ENCODE data around the gene WFS1. TPM values are rescaled to one million over a fixed set of nuclear protein-coding genes. Genes with fewer than 3 reads are reported as not detected.

Gene WFS1
- polyA plus RNA-seq, 1 donor from 2014 or later = 6.4 TPM

- H3K27me3 Mint-ChIP-seq = peaks cover 31% of the 10 kb centered on the region
- H3K4me3 Mint-ChIP-seq = no peak overlapping the region
- H3K36me3 Mint-ChIP-seq = no peaks in the 10 kb centered on the region
- no peak overlapping the region for H3K27ac Mint-ChIP-seq
- H3K9me3 Mint-ChIP-seq = peaks cover 5 to 15% (median 7%) of the 10 kb centered on the region in 3 donors
- peaks cover 0 to 2% (median 1%) of the 10 kb centered on the region in 3 donors for H3K4me1 Mint-ChIP-seq
Measured at GRCh38 chr4:6246170-6246634, 23.4 kb upstream of the WFS1 start.

GRCh38 chr4:6248394-6248793, 21.3 kb upstream of the WFS1 start:
- Mint-ChIP-seq H3K4me3 (no peak overlapping the region), H3K9me3 (peaks cover 5 to 15% (median 7%) of the 10 kb centered on the region in 3 donors), H3K27ac (no peak overlapping the region), H3K4me1 (peaks cover 0 to 2% (median 1%) of the 10 kb centered on the region in 3 donors), H3K27me3 (peaks cover 30% of the 10 kb centered on the region), H3K36me3 (no peaks in the 10 kb centered on the region)

GRCh38 chr4:6250235-6250983, 19.2 kb upstream of the WFS1 start:
- Mint-ChIP-seq H3K36me3 (no peaks in the 10 kb centered on the region), H3K4me1 (peaks cover 0 to 2% (median 1%) of the 10 kb centered on the region in 3 donors), H3K9me3 (peaks cover 0 to 4% (median 0%) of the 10 kb centered on the region in 3 donors), H3K27ac (no peak overlapping the region), H3K4me3 (no peak overlapping the region), H3K27me3 (peaks cover 20% of the 10 kb centered on the region)

DNA sequence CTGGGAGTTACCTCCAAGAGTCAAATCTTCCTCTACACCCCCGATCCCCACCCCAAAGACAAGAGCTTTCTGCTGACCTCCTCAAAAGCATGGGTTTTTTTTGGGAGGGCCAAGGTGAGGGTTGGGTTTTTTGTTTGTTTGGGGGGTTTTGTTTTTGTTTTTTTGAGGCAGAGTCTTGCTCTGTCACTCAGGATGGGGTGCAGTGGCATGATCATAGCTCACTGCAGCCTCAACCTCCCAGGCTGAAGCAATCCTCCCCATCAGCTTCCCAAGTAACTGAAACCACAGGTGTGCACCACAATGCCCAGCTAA, 18.7 kb upstream of the WFS1 start:
- peaks cover 0 to 2% (median 1%) of the 10 kb centered on the region in 3 donors for H3K4me1 Mint-ChIP-seq
- no peak overlapping the region for H3K27ac Mint-ChIP-seq
- H3K9me3 Mint-ChIP-seq = peaks cover 0 to 4% (median 0%) of the 10 kb centered on the region in 3 donors
- peaks cover 20% of the 10 kb centered on the region for H3K27me3 Mint-ChIP-seq
- H3K4me3 Mint-ChIP-seq = no peak overlapping the region
- H3K36me3 Mint-ChIP-seq = no peaks in the 10 kb centered on the region

DNA sequence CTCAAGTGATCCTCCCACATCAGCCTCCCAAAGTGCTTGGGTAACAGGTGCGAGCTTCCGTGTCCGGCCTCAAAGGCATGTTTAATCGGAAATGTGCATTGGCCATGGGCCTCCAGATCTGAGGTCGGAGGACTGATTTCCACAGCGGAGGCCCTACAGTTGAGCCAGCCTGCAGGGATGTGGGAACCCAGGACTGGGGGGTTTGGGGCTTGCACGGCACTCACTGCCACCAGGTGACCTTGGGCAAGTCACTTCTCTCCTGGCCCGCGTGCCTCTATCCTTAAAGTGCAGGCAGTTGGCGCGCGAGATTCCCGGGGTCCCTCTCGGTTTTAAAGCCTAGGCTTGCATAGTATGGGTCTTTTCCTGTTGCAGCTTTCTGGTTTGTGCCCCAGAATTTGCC, 18.3 kb upstream of the WFS1 start:
- Mint-ChIP-seq H3K9me3 (peaks cover 0 to 4% (median 0%) of the 10 kb centered on the region in 3 donors), H3K4me1 (peaks cover 0 to 1% (median 0%) of the 10 kb centered on the region in 3 donors), H3K27me3 (peaks cover 18% of the 10 kb centered on the region), H3K4me3 (no peak overlapping the region), H3K27ac (no peak overlapping the region), H3K36me3 (no peaks in the 10 kb centered on the region)

GRCh38 chr4:6252051-6252450, 17.6 kb upstream of the WFS1 start:
- H3K27me3 Mint-ChIP-seq = peaks cover 19% of the 10 kb centered on the region
- H3K27ac Mint-ChIP-seq = no peak overlapping the region
- H3K36me3 Mint-ChIP-seq = no peaks in the 10 kb centered on the region
- H3K4me3 Mint-ChIP-seq = no peak overlapping the region
- peaks cover 0 to 3% (median under 1%) of the 10 kb centered on the region in 3 donors for H3K4me1 Mint-ChIP-seq
- peaks cover 0 to 4% (median 0%) of the 10 kb centered on the region in 3 donors for H3K9me3 Mint-ChIP-seq

DNA sequence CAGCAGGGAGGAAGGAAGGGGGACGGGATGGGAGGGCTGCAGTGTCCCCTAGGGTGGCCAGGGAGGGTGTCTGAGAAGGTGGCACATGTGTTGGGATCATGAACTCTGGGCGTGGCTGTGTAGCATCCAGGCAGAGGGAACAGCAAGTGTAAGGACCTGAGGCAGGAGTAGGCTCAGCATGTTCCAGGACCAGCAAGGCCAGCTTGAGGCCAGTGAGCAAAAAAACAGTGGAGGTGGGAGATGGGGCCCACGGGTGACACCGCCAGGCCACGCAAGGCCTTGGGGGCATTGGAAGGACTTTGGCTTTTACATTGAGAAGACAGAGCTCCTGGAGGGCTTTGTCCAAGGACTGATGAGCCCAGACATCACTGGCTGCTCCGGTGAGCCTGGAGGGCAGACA, 16.5 kb upstream of the WFS1 start:
- Mint-ChIP-seq H3K27ac (no peak overlapping the region), H3K4me3 (no peak overlapping the region), H3K36me3 (no peaks in the 10 kb centered on the region), H3K4me1 (peaks cover 0 to 8% (median 8%) of the 10 kb centered on the region in 3 donors), H3K27me3 (peaks cover 22% of the 10 kb centered on the region), H3K9me3 (peaks cover 0 to 4% (median 0%) of the 10 kb centered on the region in 3 donors)

- peaks cover 0 to 12% (median 11%) of the 10 kb centered on the region in 3 donors for H3K4me1 Mint-ChIP-seq
- no peak overlapping the region for H3K4me3 Mint-ChIP-seq
- H3K36me3 Mint-ChIP-seq = no peaks in the 10 kb centered on the region
- H3K9me3 Mint-ChIP-seq = peaks cover 0 to 4% (median 0%) of the 10 kb centered on the region in 3 donors
- H3K27me3 Mint-ChIP-seq = peaks cover 19% of the 10 kb centered on the region
- no peak overlapping the region for H3K27ac Mint-ChIP-seq
Measured at GRCh38 chr4:6253961-6254360, 15.7 kb upstream of the WFS1 start.

DNA sequence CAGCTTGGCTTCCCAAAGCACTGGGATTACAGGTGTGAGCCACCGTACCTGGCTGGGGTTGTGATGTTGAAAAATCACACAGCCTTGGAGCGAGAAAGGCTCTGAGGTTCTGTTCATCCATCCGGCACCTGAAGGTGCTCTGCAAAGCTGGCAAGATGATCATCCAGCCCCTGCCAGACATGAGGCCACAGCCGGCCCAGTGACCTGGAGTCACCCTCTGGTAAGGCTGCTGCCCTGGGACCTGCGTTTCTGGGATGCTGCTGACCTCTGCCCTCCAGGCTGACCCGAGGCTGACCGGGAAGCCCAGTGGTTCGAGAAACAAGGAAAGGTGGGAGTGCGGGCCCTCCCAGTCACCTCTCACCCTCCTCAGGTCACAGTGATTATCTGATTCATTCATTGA, 13.5 kb upstream of the WFS1 start:
- peaks cover 0 to 4% (median 0%) of the 10 kb centered on the region in 3 donors for H3K9me3 Mint-ChIP-seq
- H3K4me3 Mint-ChIP-seq = no peak overlapping the region
- peaks cover 2% of the 10 kb centered on the region for H3K36me3 Mint-ChIP-seq
- H3K27me3 Mint-ChIP-seq = peaks cover 18% of the 10 kb centered on the region
- peaks cover 0 to 13% (median 11%) of the 10 kb centered on the region in 3 donors for H3K4me1 Mint-ChIP-seq
- peak overlapping the region in 1 of 3 donors; percentile 63 for H3K27ac Mint-ChIP-seq

- H3K36me3 Mint-ChIP-seq = peaks cover 2% of the 10 kb centered on the region
- H3K4me3 Mint-ChIP-seq = peak overlapping the region in 1 of 4 donors; percentile 66
- H3K4me1 Mint-ChIP-seq = peaks cover 0 to 13% (median 11%) of the 10 kb centered on the region in 3 donors
- H3K27me3 Mint-ChIP-seq = peaks cover 22% of the 10 kb centered on the region
- H3K9me3 Mint-ChIP-seq = peaks cover 0 to 4% (median 0%) of the 10 kb centered on the region in 3 donors
- H3K27ac Mint-ChIP-seq = no peak overlapping the region
Measured at GRCh38 chr4:6257247-6258025, 12.2 kb upstream of the WFS1 start.

DNA sequence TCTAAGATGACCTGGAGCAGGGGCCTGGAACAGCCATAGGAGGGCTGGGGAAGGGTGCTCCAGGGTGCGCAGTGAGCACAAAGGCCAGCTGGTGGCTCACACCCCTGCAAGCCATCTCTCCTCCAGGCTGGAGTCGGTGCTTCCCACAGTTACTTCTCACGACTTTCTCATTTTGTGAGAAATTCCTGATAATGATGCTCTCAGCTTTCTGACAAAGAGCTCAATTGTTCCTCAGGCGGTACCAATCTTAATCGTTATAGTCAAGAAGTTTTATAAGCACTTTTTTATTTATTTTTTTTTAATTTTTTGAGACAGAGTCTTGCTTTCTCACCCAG, 11.7 kb upstream of the WFS1 start:
- H3K9me3 Mint-ChIP-seq = peaks cover 0 to 4% (median 0%) of the 10 kb centered on the region in 3 donors
- peaks cover 22% of the 10 kb centered on the region for H3K27me3 Mint-ChIP-seq
- peaks cover 2% of the 10 kb centered on the region for H3K36me3 Mint-ChIP-seq

DNA sequence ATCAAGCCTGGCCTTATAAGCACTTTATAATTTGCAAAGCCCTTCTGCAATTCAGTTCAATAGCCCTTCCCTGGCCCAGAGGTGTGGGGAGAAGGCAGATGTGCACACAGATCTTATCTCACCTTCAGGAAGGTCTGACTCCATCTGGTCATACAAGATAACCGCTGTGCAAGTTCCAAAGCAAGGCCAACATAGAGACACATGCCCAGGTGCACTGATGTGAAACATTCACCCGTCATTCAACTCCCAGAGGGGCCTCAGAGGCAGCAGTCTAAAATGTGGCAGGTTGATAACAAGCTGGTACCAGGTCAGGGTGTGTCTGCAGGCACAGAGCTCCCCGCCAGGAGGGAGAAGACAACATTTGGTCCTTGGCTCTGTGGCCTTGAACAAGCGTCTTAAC, 10.9 kb upstream of the WFS1 start:
- Mint-ChIP-seq H3K27ac (no peak overlapping the region), H3K27me3 (peaks cover 22% of the 10 kb centered on the region), H3K4me1 (peaks cover 0 to 15% (median 11%) of the 10 kb centered on the region in 3 donors)

More for the DNA sequence above, 11.7 kb upstream of the WFS1 start:
- H3K4me3 Mint-ChIP-seq = no peak overlapping the region
- H3K27ac Mint-ChIP-seq = no peak overlapping the region
- H3K4me1 Mint-ChIP-seq = peaks cover 0 to 13% (median 11%) of the 10 kb centered on the region in 3 donors

GRCh38 chr4:6259886-6260285, 9.8 kb upstream of the WFS1 start:
- Mint-ChIP-seq H3K9me3 (peaks cover 0 to 2% (median 0%) of the 10 kb centered on the region in 3 donors), H3K4me1 (peaks cover 0 to 17% (median 11%) of the 10 kb centered on the region in 3 donors), H3K27me3 (peaks cover 24% of the 10 kb centered on the region), H3K36me3 (peaks cover 2% of the 10 kb centered on the region), H3K4me3 (no peak overlapping the region), H3K27ac (peak overlapping the region in 1 of 3 donors; percentile 31)

More for the DNA sequence above, 10.9 kb upstream of the WFS1 start:
- peaks cover 0 to 4% (median 0%) of the 10 kb centered on the region in 3 donors for H3K9me3 Mint-ChIP-seq
- H3K36me3 Mint-ChIP-seq = peaks cover 2% of the 10 kb centered on the region
- peak overlapping the region in 1 of 4 donors; percentile 17 for H3K4me3 Mint-ChIP-seq

DNA sequence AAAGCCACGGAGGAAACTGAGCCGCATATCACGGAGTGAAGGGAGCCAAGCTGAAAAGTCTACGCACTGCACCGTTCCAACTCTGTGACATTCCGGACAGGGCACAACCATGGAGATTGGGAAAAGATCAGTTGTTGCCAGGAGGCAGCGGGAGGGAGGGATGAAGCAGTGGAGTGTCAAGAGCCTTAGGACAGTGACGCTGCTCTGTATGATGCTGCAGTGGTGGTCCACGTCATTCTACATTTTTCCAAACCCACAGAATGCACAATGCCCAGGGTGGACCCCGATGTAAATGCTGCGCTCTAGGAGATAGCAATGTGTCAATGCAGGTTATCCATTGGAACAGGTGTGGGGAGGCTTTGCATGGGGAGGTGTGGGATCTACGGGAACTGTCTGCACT, 7.5 kb upstream of the WFS1 start:
- Mint-ChIP-seq H3K27me3 (peaks cover 20% of the 10 kb centered on the region), H3K9me3 (no peaks in the 10 kb centered on the region), H3K4me3 (no peak overlapping the region), H3K4me1 (peaks cover 0 to 16% (median 9%) of the 10 kb centered on the region in 3 donors), H3K27ac (no peak overlapping the region), H3K36me3 (peaks cover 2% of the 10 kb centered on the region)

- H3K4me1 Mint-ChIP-seq = peaks cover 7 to 14% (median 13%) of the 10 kb centered on the region in 3 donors
- no peaks in the 10 kb centered on the region for H3K9me3 Mint-ChIP-seq
- H3K4me3 Mint-ChIP-seq = no peak overlapping the region
- H3K36me3 Mint-ChIP-seq = peaks cover 2% of the 10 kb centered on the region
- peaks cover 14% of the 10 kb centered on the region for H3K27me3 Mint-ChIP-seq
- H3K27ac Mint-ChIP-seq = no peak overlapping the region
Measured at GRCh38 chr4:6262847-6263487, 6.7 kb upstream of the WFS1 start.
